ENCODE measurements around the gene ANXA2.
A peak's percentile ranks its signal among the peaks of the same experiment; 100 is the strongest.

ANXA2 gene

GRCh38 chr15:60399931-60400330 lies 2.1 kb upstream of the ANXA2 start:
- no peak for TF ChIP-seq ZNF274 (IDR thresholded peaks at IDR 0.05; ENCODE audit: low read depth, low read length)
- H3K4me3 ChIP-seq (ENCODE audit: low read length) = no peak overlapping the region

GRCh38 chr15:60399246-60399915 lies 1.6 kb upstream of the ANXA2 start:
- H3K4me3 ChIP-seq (ENCODE audit: low read length) = no peak overlapping the region; the same call in 1 of the 2 replicates
- no peak for TF ChIP-seq ZNF274 (IDR thresholded peaks at IDR 0.05; ENCODE audit: low read depth, low read length)

- H3K4me3 ChIP-seq (ENCODE audit: low read length) = peak overlapping the region; percentile 92
- no peak for TF ChIP-seq ZNF274 (IDR thresholded peaks at IDR 0.05; ENCODE audit: low read depth, low read length)
Measured at GRCh38 chr15:60396958-60397771, 621 bp downstream of the ANXA2 start.

GRCh38 chr15:60396560-60396957 lies 1.2 kb downstream of the ANXA2 start:
- peak overlapping the region; percentile 92; the same call in 1 of the 2 replicates for H3K4me3 ChIP-seq (ENCODE audit: low read length)
- TF ChIP-seq ZNF274 (IDR thresholded peaks at IDR 0.05; ENCODE audit: low read depth, low read length) = no peak

GRCh38 chr15:60396100-60396499 lies 1.7 kb downstream of the ANXA2 start:
- H3K4me3 ChIP-seq (ENCODE audit: low read length) = peak overlapping the region; percentile 92; the same call in 1 of the 2 replicates
- TF ChIP-seq ZNF274 (IDR thresholded peaks at IDR 0.05; ENCODE audit: low read depth, low read length) = no peak

- no peak overlapping the region for H3K4me3 ChIP-seq (ENCODE audit: low read length)
- TF ChIP-seq ZNF274 (IDR thresholded peaks at IDR 0.05; ENCODE audit: low read depth, low read length) = no peak
Measured at GRCh38 chr15:60395276-60396011, 2.3 kb downstream of the ANXA2 start.

GRCh38 chr15:60394689-60395097 lies 3.1 kb downstream of the ANXA2 start:
- no peak for TF ChIP-seq ZNF274 (IDR thresholded peaks at IDR 0.05; ENCODE audit: low read depth, low read length)
- no peak overlapping the region for H3K4me3 ChIP-seq (ENCODE audit: low read length)

GRCh38 chr15:60392986-60393790 lies 4.6 kb downstream of the ANXA2 start:
- TF ChIP-seq ZNF274 (IDR thresholded peaks at IDR 0.05; ENCODE audit: low read depth, low read length) = no peak
- H3K4me3 ChIP-seq (ENCODE audit: low read length) = no peak overlapping the region

- no peak overlapping the region for H3K4me3 ChIP-seq (ENCODE audit: low read length)
- TF ChIP-seq ZNF274 (IDR thresholded peaks at IDR 0.05; ENCODE audit: low read depth, low read length) = no peak
Measured at GRCh38 chr15:60392601-60392985, 5.2 kb downstream of the ANXA2 start.

- TF ChIP-seq ZNF274 (IDR thresholded peaks at IDR 0.05; ENCODE audit: low read depth, low read length) = no peak
- H3K4me3 ChIP-seq (ENCODE audit: low read length) = no peak overlapping the region
Measured at GRCh38 chr15:60391722-60392315, 6.0 kb downstream of the ANXA2 start.

GRCh38 chr15:60390871-60391501 lies 6.8 kb downstream of the ANXA2 start:
- no peak for TF ChIP-seq ZNF274 (IDR thresholded peaks at IDR 0.05; ENCODE audit: low read depth, low read length)
- no peak overlapping the region for H3K4me3 ChIP-seq (ENCODE audit: low read length)

- no peak for TF ChIP-seq ZNF274 (IDR thresholded peaks at IDR 0.05; ENCODE audit: low read depth, low read length)
- no peak overlapping the region for H3K4me3 ChIP-seq (ENCODE audit: low read length)
Measured at GRCh38 chr15:60390231-60390630, 7.6 kb downstream of the ANXA2 start.
